ENCODE data around the gene APOL1. TPM values are rescaled to one million over a fixed set of nuclear protein-coding genes. Genes with fewer than 3 reads are reported as not detected.
"Not testable (repeated sequence)": the region's sequence is repeated elsewhere in the genome, so short reads cannot be mapped to it uniquely, and the experiment has no call there.

APOL1 gene
- total RNA-seq, 1 donor from 2014 or later, result 19.0 TPM

GRCh38 chr22:36226189-36226588 lies 26.7 kb upstream of the APOL1 start:
- no peak for ATAC-seq

GRCh38 chr22:36227396-36227795 lies 25.5 kb upstream of the APOL1 start:
- ATAC-seq, result no peak

- ATAC-seq, result no peak
These were observed 25.1 kb upstream of the APOL1 start for GRCh38 chr22:36227806-36228205.

GRCh38 chr22:36228369-36228768 lies 24.6 kb upstream of the APOL1 start:
- not testable (repeated sequence) for ATAC-seq

GRCh38 chr22:36228944-36229343 lies 24.0 kb upstream of the APOL1 start:
- ATAC-seq, result no peak

- ATAC-seq, result not testable (repeated sequence)
These were observed 23.3 kb upstream of the APOL1 start for GRCh38 chr22:36229649-36230048.

- ATAC-seq, result not testable (repeated sequence)
These were observed 21.9 kb upstream of the APOL1 start for GRCh38 chr22:36231051-36231450.

- no peak for ATAC-seq
These were observed 20.1 kb upstream of the APOL1 start for GRCh38 chr22:36232715-36233401.

GRCh38 chr22:36233796-36234195 lies 19.1 kb upstream of the APOL1 start:
- ATAC-seq, result no peak

- ATAC-seq, result no peak
These were observed 18.7 kb upstream of the APOL1 start for GRCh38 chr22:36234213-36234612.

- ATAC-seq, result no peak
These were observed 18.0 kb upstream of the APOL1 start for GRCh38 chr22:36234919-36235318.

- no peak for ATAC-seq
These were observed 17.3 kb upstream of the APOL1 start for GRCh38 chr22:36235585-36235984.

GRCh38 chr22:36236388-36237319 lies 16.3 kb upstream of the APOL1 start:
- ATAC-seq, result peak; percentile 57

GRCh38 chr22:36237462-36238372 lies 15.2 kb upstream of the APOL1 start:
- ATAC-seq, result no peak

GRCh38 chr22:36238373-36239149 lies 14.4 kb upstream of the APOL1 start:
- ATAC-seq, result peak; percentile 45

GRCh38 chr22:36239150-36239400 lies 13.9 kb upstream of the APOL1 start:
- ATAC-seq, result no peak

GRCh38 chr22:36239401-36240171 lies 13.3 kb upstream of the APOL1 start, which contains the start of gene APOL2:
Gene APOL2, minus strand, starts transcription at chr22:36239527. Its CDS starts 6,365 bp downstream, at chr22:36233162.
- peak; percentile 91 for ATAC-seq

GRCh38 chr22:36243986-36244385 lies 8.9 kb upstream of the APOL1 start:
- ATAC-seq, result no peak

- ATAC-seq, result no peak
These were observed 8.2 kb upstream of the APOL1 start for GRCh38 chr22:36244522-36245391.

- ATAC-seq, result no peak
These were observed 7.1 kb upstream of the APOL1 start for GRCh38 chr22:36245805-36246356.

All from esophagus mucosa (tissue), 1 donor.